ENCODE measurements around the gene PKIG. TPM values are rescaled to one million over a fixed set of nuclear protein-coding genes. Genes with fewer than 3 reads are reported as not detected.

The PKIG gene
- total RNA-seq, 2 donors from 2014 or later = 60.9 to 81.1 TPM

DNA sequence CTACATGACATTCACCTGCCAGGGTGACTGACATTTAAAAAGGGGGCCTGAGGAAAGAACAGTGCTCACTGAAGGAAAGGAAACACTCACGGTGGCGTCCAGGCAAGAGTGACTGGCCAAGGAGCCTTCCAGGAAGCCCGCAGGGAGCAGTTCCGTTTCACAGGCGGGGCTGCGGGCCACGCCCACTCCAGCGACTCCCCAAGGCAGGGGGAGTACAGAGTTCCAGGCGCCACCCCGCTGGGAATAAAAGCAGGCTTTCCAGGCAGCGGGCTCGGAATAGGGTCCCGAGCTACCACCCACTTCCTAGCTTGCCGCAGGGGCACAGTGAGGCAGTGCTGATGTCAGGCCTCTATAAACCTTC is 34.2 kb downstream of the PKIG start:
- Histone ChIP-seq H3K4me1 (replicated peaks) (no peaks in the 10 kb centered on the region), H3K27ac (peak overlapping the region in 1 of 2 donors; percentile 7), H3K36me3 (no peaks in the 10 kb centered on the region), H3K9me3 (no peaks in the 10 kb centered on the region), H3K27me3 (replicated peaks; ENCODE audit: insufficient read depth) (no peaks in the 10 kb centered on the region), H3K4me3 (no peak overlapping the region)
- DNase-seq (ENCODE audit: low spot score) = no peak
- TF ChIP-seq POLR2A (IDR thresholded peaks at IDR 0.05) (no peak), POLR2AphosphoS5 (IDR thresholded peaks at IDR 0.05) (no peak)
- TF ChIP-seq, protein P1, sequence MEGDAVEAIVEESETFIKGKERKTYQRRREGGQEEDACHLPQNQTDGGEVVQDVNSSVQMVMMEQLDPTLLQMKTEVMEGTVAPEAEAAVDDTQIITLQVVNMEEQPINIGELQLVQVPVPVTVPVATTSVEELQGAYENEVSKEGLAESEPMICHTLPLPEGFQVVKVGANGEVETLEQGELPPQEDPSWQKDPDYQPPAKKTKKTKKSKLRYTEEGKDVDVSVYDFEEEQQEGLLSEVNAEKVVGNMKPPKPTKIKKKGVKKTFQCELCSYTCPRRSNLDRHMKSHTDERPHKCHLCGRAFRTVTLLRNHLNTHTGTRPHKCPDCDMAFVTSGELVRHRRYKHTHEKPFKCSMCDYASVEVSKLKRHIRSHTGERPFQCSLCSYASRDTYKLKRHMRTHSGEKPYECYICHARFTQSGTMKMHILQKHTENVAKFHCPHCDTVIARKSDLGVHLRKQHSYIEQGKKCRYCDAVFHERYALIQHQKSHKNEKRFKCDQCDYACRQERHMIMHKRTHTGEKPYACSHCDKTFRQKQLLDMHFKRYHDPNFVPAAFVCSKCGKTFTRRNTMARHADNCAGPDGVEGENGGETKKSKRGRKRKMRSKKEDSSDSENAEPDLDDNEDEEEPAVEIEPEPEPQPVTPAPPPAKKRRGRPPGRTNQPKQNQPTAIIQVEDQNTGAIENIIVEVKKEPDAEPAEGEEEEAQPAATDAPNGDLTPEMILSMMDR (IDR thresholded peaks at IDR 0.05) = no peak
- intact Hi-C loops (cut with DNase I) = loop anchor here (10.0 kb wide), 1 partner anchor 302 kb away; the partner anchor contains the start of gene FITM2
- WGBS = 76% methylated on average over 14 of the region's 14 CpGs

DNA sequence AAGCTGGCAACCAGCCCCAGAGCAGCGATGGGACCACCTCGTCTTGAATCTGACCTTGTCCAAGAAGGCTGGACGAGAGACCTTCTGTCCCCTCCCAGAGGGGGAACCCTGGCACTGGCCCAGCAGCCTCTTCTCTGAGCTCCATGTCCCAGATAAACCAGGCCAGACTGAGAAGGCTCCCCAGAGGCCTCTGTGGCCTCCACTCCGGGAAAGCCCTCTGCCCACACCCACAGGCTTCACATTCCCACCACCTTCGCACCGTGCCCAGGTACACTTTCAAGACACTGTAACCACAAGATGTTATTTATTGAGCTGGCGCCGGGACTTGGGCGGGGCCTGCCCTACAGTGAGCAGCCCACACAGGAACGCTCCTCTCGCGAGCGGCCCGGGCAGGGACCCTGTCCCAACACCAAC is 35.9 kb downstream of the PKIG start:
- intact Hi-C loops (cut with DNase I) = loop anchor here (10.0 kb wide), 1 partner anchor 304 kb away; the partner anchor contains the start of gene FITM2

DNA sequence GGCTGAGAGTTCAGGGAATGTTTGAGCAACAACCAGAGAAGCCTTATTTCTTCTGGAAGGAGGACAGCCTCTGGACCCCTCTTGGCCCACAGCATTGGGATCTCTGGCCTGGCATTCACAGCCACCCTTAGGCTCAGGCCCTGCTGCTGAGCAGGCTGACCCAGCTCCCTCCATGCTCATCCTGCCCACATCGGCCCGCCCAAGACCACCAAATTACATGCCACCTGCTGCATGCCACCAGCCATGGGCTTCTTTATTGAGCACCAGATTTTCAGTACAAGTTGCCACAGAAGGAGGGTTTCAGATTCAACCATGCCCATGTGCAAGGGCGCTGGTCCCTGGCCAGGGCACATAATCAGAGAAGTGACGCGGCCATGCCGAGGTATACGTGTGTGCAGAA is 36.9 kb downstream of the PKIG start:
- WGBS = 95% methylated on average over 7 of the region's 7 CpGs
- intact Hi-C loops (cut with DNase I) = loop anchor here (10.0 kb wide), 1 partner anchor 304 kb away; the partner anchor contains the start of gene FITM2
- TF ChIP-seq, protein P1 (IDR thresholded peaks at IDR 0.05) = no peak
- TF ChIP-seq POLR2A (IDR thresholded peaks at IDR 0.05) (no peak), POLR2AphosphoS5 (IDR thresholded peaks at IDR 0.05) (no peak)
- Histone ChIP-seq H3K4me1 (replicated peaks) (no peaks in the 10 kb centered on the region), H3K27ac (no peak overlapping the region), H3K36me3 (no peaks in the 10 kb centered on the region), H3K9me3 (no peaks in the 10 kb centered on the region), H3K27me3 (replicated peaks; ENCODE audit: insufficient read depth) (no peaks in the 10 kb centered on the region), H3K4me3 (no peak overlapping the region)
- DNase-seq (ENCODE audit: low spot score) = no peak

More for the DNA sequence above, 35.9 kb downstream of the PKIG start:
- Histone ChIP-seq H3K4me3 (no peak overlapping the region), H3K4me1 (replicated peaks) (no peaks in the 10 kb centered on the region), H3K9me3 (no peaks in the 10 kb centered on the region), H3K27ac (no peak overlapping the region), H3K36me3 (no peaks in the 10 kb centered on the region), H3K27me3 (replicated peaks; ENCODE audit: insufficient read depth) (no peaks in the 10 kb centered on the region)
- WGBS = 57% methylated on average over 14 of the region's 14 CpGs
- DNase-seq (ENCODE audit: low spot score) = peak; percentile 32
- TF ChIP-seq, protein P1 (IDR thresholded peaks at IDR 0.05) = no peak
- TF ChIP-seq POLR2A (IDR thresholded peaks at IDR 0.05) (no peak), POLR2AphosphoS5 (IDR thresholded peaks at IDR 0.05) (no peak)

DNA sequence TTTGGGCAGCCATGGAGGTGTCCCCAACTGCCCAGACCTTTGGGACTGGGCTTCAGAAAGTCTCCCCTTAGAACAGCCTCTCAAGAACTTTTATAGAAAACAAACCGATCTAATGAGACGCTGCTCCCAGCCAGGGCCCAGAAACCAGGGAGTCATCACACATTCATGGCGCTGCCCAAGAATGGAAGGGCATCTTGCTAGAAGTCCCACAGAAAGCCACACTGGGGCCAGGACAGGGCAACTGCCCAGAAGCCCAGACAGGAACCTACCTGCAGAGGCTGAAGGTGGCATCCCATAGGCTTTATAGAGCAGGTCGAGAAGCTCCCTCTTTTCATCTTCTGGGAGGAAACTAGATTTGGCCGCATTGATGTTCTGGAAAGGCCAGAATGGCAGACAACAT is 37.7 kb downstream of the PKIG start:
- Histone ChIP-seq H3K36me3 (no peaks in the 10 kb centered on the region), H3K27ac (no peak overlapping the region), H3K4me3 (no peak overlapping the region), H3K9me3 (no peaks in the 10 kb centered on the region), H3K4me1 (replicated peaks) (no peaks in the 10 kb centered on the region), H3K27me3 (replicated peaks; ENCODE audit: insufficient read depth) (no peaks in the 10 kb centered on the region)
- DNase-seq (ENCODE audit: low spot score) = no peak
- TF ChIP-seq, protein P1 (IDR thresholded peaks at IDR 0.05) = no peak
- WGBS = 93% methylated on average over 5 of the region's 5 CpGs
- intact Hi-C loops (cut with DNase I) = no loop called here

DNA sequence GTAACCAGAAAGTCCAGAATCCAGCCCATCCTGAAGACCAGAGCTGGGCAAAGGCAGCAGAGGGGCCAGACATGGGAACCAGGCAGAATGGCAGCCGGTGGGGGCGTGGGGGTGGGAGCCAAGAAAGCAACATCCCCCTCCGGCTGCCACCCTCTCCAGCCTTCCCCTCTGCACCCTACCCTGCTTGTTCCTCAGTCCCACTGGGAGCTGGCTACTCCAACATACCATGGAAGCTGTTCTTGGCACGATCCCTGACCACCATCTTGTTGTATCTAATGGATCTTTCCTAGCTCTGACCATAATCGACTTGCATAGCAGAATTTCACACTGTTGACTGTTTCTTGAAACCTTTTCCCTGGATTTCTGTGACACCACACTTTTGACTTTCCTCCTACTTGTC is 38.9 kb downstream of the PKIG start:
- Histone ChIP-seq H3K36me3 (no peaks in the 10 kb centered on the region), H3K27ac (no peak overlapping the region), H3K9me3 (no peaks in the 10 kb centered on the region), H3K4me3 (no peak overlapping the region), H3K27me3 (replicated peaks; ENCODE audit: insufficient read depth) (no peaks in the 10 kb centered on the region), H3K4me1 (replicated peaks) (no peaks in the 10 kb centered on the region)
- DNase-seq (ENCODE audit: low spot score) = no peak
- TF ChIP-seq POLR2A (IDR thresholded peaks at IDR 0.05) = no peak
- no peak for TF ChIP-seq POLR2AphosphoS5 (IDR thresholded peaks at IDR 0.05)
- TF ChIP-seq, protein P1 (IDR thresholded peaks at IDR 0.05) = no peak
- intact Hi-C loops (cut with DNase I) = no loop called here
- WGBS = 92% methylated on average over 5 of the region's 5 CpGs
